Prostate gland (tissue), 2 donors: ENCODE data around the gene ANXA4. TPM values are rescaled to one million over a fixed set of nuclear protein-coding genes. Genes with fewer than 3 reads are reported as not detected.

Experiments used
- DNase-seq: peaks from one replicate; pipeline ENCODE4 v3.0.0-alpha.2; 2019; ENCODE audit warnings: low spot score
- H3K27ac ChIP-seq, 2 donors: fragments of 200-600 bp; sonication (generic); 2 replicates each; pipeline ENCODE4 v1.5.1; 2017 to 2019
- H3K27me3 ChIP-seq: fragments of 200-600 bp; sonication (generic); replicated peaks from 2 replicates; pipeline ENCODE4 v1.5.1; 2019; ENCODE audit not compliant: insufficient read depth
- H3K36me3 ChIP-seq, 2 donors: fragments of 200-600 bp; sonication (generic); 1 replicate in 1 of 2; 2 replicates in 1 of 2; pipeline versions ENCODE4 v1.5.1 to v1.8.1; 2017 to 2019
- H3K4me1 ChIP-seq: fragments of 200-600 bp; sonication (generic); replicated peaks from 2 replicates; pipeline ENCODE4 v1.5.1; 2019
- H3K4me3 ChIP-seq, 2 donors: fragments of 200-600 bp; sonication (generic); 2 replicates each; pipeline ENCODE4 v1.5.1; 2017 to 2019
- H3K9me3 ChIP-seq: fragments of 200-600 bp; sonication (generic); 2 replicates; pipeline ENCODE4 v1.5.1; 2017
- POLR2A ChIP-seq: fragments of 450-650 bp; IDR thresholded peaks from one replicate; pipeline ENCODE4 v1.6.1; 2016; ENCODE audit warnings: antibody characterized with exemption, mild to moderate bottlenecking
- POLR2AphosphoS5 ChIP-seq: sonication (generic); formaldehyde crosslinking; IDR thresholded peaks from one replicate; pipeline ENCODE4 v1.6.1; 2017; ENCODE audit warnings: antibody characterized with exemption
- WGBS: methylation state at CpG from one replicate; pipeline ENCODE4 v1.1.5; 2018; 5-methylcytosine and 5-hydroxymethylcytosine counted together
- intact Hi-C: fragments of 100-400 bp; cut with DNase I; formaldehyde crosslinking; loops from one replicate; pipeline ENCODE4 v1.14.2; 2022
- total RNA-seq, 2 donors: library from RNA; depleted of rRNA; stranded (reverse); fragments of >200 nt; gene quantifications; one replicate each; pipeline ENCODE4 v1.1.0, GENCODE V29; 2016
- TF ChIP-seq, protein P1 (sequence below), 4 experiments: fragments of 200-600 bp in 2 of 4; fragments of 450-650 bp in 2 of 4; sonication (generic) in 2 of 4; IDR thresholded peaks; 1 replicate in 3 of 4; 2 replicates in 1 of 4; pipeline ENCODE4 v1.5.1; 2016 to 2019; ENCODE audit warnings: antibody characterized with exemption in 4 of 4, mild to moderate bottlenecking in 2 of 4, moderate library complexity in 2 of 4

The ANXA4 gene
- total RNA-seq, 2 donors from 2014 or later, result 37.7 to 40.1 TPM

DNA sequence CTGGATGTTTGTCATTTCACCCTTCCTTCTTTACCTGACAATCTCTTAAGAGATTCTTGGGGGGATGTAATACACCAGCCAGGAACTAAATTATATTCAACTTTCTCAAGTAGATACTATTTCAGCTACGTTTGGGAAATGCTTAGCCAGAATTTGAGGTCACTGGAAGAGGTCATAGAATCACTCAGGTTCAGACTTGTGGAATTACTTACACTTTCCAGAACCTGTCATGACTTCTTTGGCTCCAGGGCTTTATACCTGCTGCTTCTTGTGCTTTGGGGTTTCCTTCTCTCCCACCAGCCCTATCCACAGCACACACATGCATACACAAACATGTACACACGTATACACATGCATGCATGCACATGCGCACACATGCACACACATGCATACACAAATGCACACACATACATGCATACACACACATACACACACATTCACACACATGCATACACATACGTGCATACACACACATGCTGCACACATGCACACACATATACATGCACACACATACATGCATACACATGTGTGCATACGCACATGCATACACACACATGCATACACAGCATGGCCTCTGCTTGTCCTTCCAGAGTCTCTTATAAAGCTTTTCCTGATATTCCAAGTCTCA lies 23.5 kb upstream of the ANXA4 start:
- no peak overlapping the region for H3K4me3 ChIP-seq
- TF ChIP-seq, protein P1, sequence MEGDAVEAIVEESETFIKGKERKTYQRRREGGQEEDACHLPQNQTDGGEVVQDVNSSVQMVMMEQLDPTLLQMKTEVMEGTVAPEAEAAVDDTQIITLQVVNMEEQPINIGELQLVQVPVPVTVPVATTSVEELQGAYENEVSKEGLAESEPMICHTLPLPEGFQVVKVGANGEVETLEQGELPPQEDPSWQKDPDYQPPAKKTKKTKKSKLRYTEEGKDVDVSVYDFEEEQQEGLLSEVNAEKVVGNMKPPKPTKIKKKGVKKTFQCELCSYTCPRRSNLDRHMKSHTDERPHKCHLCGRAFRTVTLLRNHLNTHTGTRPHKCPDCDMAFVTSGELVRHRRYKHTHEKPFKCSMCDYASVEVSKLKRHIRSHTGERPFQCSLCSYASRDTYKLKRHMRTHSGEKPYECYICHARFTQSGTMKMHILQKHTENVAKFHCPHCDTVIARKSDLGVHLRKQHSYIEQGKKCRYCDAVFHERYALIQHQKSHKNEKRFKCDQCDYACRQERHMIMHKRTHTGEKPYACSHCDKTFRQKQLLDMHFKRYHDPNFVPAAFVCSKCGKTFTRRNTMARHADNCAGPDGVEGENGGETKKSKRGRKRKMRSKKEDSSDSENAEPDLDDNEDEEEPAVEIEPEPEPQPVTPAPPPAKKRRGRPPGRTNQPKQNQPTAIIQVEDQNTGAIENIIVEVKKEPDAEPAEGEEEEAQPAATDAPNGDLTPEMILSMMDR (IDR thresholded peaks at IDR 0.05), result no peak
- TF ChIP-seq POLR2AphosphoS5 (no peak), POLR2A (no peak)
- no peaks in the 10 kb centered on the region for H3K27me3 ChIP-seq
- no peaks in the 10 kb centered on the region for H3K36me3 ChIP-seq
- DNase-seq, result no peak
- H3K27ac ChIP-seq, result no peak overlapping the region
- 75% methylated on average over 5 of the region's 5 CpGs for WGBS
- intact Hi-C loops, result loop anchor here (10.0 kb wide), 2 partner anchors 704 to 774 kb away; partner anchors contain the start of gene ANTXR1
- H3K4me1 ChIP-seq, result no peaks in the 10 kb centered on the region
- H3K9me3 ChIP-seq, result no peaks in the 10 kb centered on the region

DNA sequence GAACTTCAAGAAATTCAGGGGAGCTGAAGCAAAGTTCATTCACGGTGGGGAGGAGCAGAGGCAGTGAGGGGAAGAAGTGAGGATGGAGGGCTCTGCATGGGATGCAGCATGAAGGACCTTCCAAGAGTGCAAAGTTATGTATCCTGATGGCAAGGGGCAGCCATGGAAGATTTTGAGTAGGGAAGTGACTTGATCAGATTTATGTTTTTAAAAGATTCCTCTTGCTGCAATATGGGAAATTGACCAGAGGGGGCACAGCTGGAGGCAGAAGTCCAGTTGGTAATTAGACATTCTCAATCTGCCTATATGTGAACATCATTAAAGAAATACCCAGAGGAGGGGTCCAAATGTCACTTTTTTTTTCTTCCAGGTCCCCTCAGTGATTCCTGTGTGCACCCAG lies 21.5 kb upstream of the ANXA4 start:
- Histone ChIP-seq H3K4me1 (no peaks in the 10 kb centered on the region), H3K27ac (no peak overlapping the region), H3K27me3 (no peaks in the 10 kb centered on the region), H3K36me3 (no peaks in the 10 kb centered on the region), H3K4me3 (no peak overlapping the region), H3K9me3 (no peaks in the 10 kb centered on the region)
- intact Hi-C loops, result loop anchor here (10.0 kb wide), 2 partner anchors 354 to 424 kb away; no protein-coding TSS in a partner anchor
- no peak for DNase-seq
- 59% methylated on average over 1 of the region's 1 CpG for WGBS
- TF ChIP-seq POLR2A (no peak), POLR2AphosphoS5 (no peak)
- TF ChIP-seq, protein P1 (IDR thresholded peaks at IDR 0.05), result no peak

DNA sequence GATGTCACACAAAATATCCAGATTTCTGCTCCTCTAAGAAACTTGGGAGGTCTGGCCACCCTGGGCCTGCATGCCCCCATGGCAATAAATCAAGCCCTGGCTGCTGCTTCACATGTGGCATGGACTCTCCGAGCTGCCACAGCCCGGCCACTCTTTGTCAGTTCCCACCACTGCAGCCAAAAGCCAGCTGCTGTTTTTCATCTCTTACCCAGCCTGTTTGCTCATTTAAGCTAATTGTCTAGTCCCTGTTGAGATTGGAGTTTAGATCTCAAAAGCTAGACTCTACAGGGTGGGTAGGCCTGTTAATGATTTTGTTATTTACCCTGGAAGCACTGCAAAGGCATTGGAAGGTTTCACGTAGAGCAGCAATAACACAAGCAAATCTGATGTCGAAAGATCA lies 20.9 kb upstream of the ANXA4 start:
- TF ChIP-seq, protein P1 (IDR thresholded peaks at IDR 0.05), result no peak
- TF ChIP-seq POLR2AphosphoS5 (no peak), POLR2A (no peak)
- Histone ChIP-seq H3K9me3 (no peaks in the 10 kb centered on the region), H3K4me1 (no peaks in the 10 kb centered on the region), H3K36me3 (no peaks in the 10 kb centered on the region), H3K27ac (no peak overlapping the region), H3K4me3 (no peak overlapping the region), H3K27me3 (no peaks in the 10 kb centered on the region)
- 52% methylated on average over 4 of the region's 4 CpGs for WGBS
- DNase-seq, result no peak
- intact Hi-C loops, result loop anchor here (10.0 kb wide), 2 partner anchors 354 to 424 kb away; no protein-coding TSS in a partner anchor

DNA sequence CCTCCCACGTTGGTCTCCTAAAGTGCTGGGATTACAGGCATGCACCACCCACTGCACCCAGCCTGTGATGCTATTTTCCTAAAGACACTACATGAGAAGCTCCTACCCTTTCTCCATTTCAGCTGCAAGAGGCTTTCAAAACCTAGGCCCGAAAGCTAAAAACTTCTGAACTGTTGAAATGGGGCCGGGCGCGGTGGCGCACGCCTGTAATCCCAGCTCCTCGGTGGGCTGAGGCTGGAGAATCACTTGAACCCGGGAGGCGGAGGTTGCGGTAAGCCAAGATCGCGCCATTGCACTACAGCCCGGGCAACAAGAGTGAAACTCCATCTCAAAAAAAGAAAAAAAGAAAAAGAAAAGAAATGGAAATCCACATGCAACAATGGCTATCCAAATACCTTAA lies 18.1 kb upstream of the ANXA4 start:
- DNase-seq, result no peak
- TF ChIP-seq POLR2AphosphoS5 (no peak), POLR2A (no peak)
- TF ChIP-seq, protein P1 (IDR thresholded peaks at IDR 0.05), result no peak
- no peak overlapping the region for H3K27ac ChIP-seq
- no peak overlapping the region for H3K4me3 ChIP-seq
- intact Hi-C loops, result loop anchor here (1.0 to 10.0 kb wide), 3 partner anchors 94 to 421 kb away; no protein-coding TSS in a partner anchor
- no peaks in the 10 kb centered on the region for H3K9me3 ChIP-seq
- no peaks in the 10 kb centered on the region for H3K27me3 ChIP-seq
- 93% methylated on average over 14 of the region's 14 CpGs for WGBS
- no peaks in the 10 kb centered on the region for H3K4me1 ChIP-seq
- H3K36me3 ChIP-seq, result no peaks in the 10 kb centered on the region
